PC-3 (cell line): ENCODE measurements around the gene NRXN2.
A peak's percentile ranks its signal among the peaks of the same experiment; 100 is the strongest.

Experiments used
- CTCF ChIP-seq: fragments of 300-600 bp; sonication (generic); conservative IDR thresholded peaks from 2 replicates; pipeline ENCODE4 v1.5.1; 2017; ENCODE audit warnings: antibody characterized with exemption, low read depth, mild to moderate bottlenecking, low read length
- EZH2 ChIP-seq: fragments of 300-600 bp; sonication (generic); IDR thresholded peaks from one replicate; pipeline ENCODE4 v1.6.1; 2017; ENCODE audit warnings: antibody characterized with exemption, mild to moderate bottlenecking, low read length; ENCODE audit not compliant: unreplicated experiment
- EZH2phosphoT487 ChIP-seq: fragments of 300-600 bp; sonication (generic); IDR thresholded peaks from 2 replicates; pipeline ENCODE4 v1.6.1; 2018; ENCODE audit warnings: mild to moderate bottlenecking, antibody characterized with exemption, low read length, borderline replicate concordance

- TF ChIP-seq EZH2phosphoT487 (no peak), CTCF (peak; percentile 20; the same call in 1 of the 2 replicates), EZH2 (no peak)
Measured at GRCh38 chr11:64564947-64565889, 157.8 kb downstream of the NRXN2 start.
